ENCODE measurements around the gene HLF. TPM values are rescaled to one million over a fixed set of nuclear protein-coding genes. Genes with fewer than 3 reads are reported as not detected.

The HLF gene
- total and polyA plus RNA-seq, 2 experiments from 2014 or later: 0.28 TPM; not detected in 1

DNA sequence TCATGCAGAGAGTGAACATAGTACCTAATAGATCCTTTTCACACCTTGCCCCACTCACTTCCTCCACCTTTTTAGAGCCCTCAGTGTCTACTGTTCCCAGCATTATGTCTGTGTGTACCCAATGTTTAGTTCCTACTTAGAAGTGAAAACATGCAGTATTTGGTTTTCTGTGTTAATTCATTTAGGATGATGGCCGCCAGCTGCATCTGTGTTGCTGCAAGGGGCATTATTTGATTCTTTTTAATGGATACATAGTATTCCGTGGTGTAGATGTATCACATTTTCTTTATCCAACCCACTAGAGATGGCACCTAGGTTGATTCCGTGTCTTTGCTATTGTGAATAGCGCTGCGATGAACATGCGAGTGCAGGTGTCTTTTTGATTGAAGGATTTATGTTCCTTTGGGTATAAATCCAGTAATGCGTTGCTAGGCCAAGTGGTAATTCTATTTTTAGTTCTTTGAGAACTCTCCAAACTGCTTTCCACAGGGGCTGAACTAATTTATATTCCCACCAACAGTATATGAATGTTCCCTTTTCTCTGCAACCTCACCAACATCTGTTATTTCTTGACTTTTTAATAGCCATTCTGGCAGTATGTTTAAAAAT is 47.1 kb downstream of the HLF start:
- Histone ChIP-seq H3K4me2 (no peak overlapping the region), H4K20me1 (replicated peaks; ENCODE audit: insufficient read depth) (no peaks in the 10 kb centered on the region), H3K79me2 (replicated peaks; ENCODE audit: insufficient read depth) (no peaks in the 10 kb centered on the region), H3K27me3 (ENCODE audit: insufficient read depth) (no peaks in the 10 kb centered on the region), H3K9me2 (ENCODE audit: insufficient read depth) (no peaks in the 10 kb centered on the region; the same call in 1 of the 2 replicates), H3K4me3 (no peak overlapping the region), H2AFZ (no peak overlapping the region), H3F3A (replicated peaks; ENCODE audit: low read depth) (no peaks in the 10 kb centered on the region), H3K36me3 (ENCODE audit: insufficient read depth) (no peaks in the 10 kb centered on the region), H3K27ac (ENCODE audit: low read depth) (no peak overlapping the region), H3K4me1 (ENCODE audit: insufficient read depth) (no peaks in the 10 kb centered on the region)
- Mint-ChIP-seq H3K27ac (no peak overlapping the region), H3K36me3 (ENCODE audit: low read depth) (no peaks in the 10 kb centered on the region), H3K4me3 (no peak overlapping the region), H3K9me3 (no peaks in the 10 kb centered on the region; the same call in 1 of the 3 replicates), H3K27me3 (ENCODE audit: insufficient read depth, low read depth, poor library complexity) (peaks cover 2% of the 10 kb centered on the region), H3K4me1 (peaks cover 6% of the 10 kb centered on the region)
- no peak for TF ChIP-seq CTCF (conservative IDR thresholded peaks at IDR 0.05; ENCODE audit: low read depth in 2 of 2)
- TF ChIP-seq REST (IDR thresholded peaks at IDR 0.05; ENCODE audit: unreplicated experiment): no peak
- TF ChIP-seq ZNF331 (CRISPR knock-in tag; IDR thresholded peaks at IDR 0.05; ENCODE audit: low read depth): no peak
- TF ChIP-seq ZNF114 (CRISPR knock-in tag; IDR thresholded peaks at IDR 0.05): no peak
- TF ChIP-seq, protein P1, sequence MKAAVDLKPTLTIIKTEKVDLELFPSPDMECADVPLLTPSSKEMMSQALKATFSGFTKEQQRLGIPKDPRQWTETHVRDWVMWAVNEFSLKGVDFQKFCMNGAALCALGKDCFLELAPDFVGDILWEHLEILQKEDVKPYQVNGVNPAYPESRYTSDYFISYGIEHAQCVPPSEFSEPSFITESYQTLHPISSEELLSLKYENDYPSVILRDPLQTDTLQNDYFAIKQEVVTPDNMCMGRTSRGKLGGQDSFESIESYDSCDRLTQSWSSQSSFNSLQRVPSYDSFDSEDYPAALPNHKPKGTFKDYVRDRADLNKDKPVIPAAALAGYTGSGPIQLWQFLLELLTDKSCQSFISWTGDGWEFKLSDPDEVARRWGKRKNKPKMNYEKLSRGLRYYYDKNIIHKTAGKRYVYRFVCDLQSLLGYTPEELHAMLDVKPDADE (IDR thresholded peaks at IDR 0.05): no peak
- TF ChIP-seq NANOG (IDR thresholded peaks at IDR 0.05; ENCODE audit: borderline replicate concordance): no peak
- no peak for TF ChIP-seq EZH2 (IDR thresholded peaks at IDR 0.05; ENCODE audit: low read depth, unreplicated experiment)
- no peak for TF ChIP-seq STAT1 (IDR thresholded peaks at IDR 0.05; ENCODE audit: unreplicated experiment)
- TF ChIP-seq JUNB (IDR thresholded peaks at IDR 0.05; ENCODE audit: unreplicated experiment): no peak
- TF ChIP-seq, protein P2, sequence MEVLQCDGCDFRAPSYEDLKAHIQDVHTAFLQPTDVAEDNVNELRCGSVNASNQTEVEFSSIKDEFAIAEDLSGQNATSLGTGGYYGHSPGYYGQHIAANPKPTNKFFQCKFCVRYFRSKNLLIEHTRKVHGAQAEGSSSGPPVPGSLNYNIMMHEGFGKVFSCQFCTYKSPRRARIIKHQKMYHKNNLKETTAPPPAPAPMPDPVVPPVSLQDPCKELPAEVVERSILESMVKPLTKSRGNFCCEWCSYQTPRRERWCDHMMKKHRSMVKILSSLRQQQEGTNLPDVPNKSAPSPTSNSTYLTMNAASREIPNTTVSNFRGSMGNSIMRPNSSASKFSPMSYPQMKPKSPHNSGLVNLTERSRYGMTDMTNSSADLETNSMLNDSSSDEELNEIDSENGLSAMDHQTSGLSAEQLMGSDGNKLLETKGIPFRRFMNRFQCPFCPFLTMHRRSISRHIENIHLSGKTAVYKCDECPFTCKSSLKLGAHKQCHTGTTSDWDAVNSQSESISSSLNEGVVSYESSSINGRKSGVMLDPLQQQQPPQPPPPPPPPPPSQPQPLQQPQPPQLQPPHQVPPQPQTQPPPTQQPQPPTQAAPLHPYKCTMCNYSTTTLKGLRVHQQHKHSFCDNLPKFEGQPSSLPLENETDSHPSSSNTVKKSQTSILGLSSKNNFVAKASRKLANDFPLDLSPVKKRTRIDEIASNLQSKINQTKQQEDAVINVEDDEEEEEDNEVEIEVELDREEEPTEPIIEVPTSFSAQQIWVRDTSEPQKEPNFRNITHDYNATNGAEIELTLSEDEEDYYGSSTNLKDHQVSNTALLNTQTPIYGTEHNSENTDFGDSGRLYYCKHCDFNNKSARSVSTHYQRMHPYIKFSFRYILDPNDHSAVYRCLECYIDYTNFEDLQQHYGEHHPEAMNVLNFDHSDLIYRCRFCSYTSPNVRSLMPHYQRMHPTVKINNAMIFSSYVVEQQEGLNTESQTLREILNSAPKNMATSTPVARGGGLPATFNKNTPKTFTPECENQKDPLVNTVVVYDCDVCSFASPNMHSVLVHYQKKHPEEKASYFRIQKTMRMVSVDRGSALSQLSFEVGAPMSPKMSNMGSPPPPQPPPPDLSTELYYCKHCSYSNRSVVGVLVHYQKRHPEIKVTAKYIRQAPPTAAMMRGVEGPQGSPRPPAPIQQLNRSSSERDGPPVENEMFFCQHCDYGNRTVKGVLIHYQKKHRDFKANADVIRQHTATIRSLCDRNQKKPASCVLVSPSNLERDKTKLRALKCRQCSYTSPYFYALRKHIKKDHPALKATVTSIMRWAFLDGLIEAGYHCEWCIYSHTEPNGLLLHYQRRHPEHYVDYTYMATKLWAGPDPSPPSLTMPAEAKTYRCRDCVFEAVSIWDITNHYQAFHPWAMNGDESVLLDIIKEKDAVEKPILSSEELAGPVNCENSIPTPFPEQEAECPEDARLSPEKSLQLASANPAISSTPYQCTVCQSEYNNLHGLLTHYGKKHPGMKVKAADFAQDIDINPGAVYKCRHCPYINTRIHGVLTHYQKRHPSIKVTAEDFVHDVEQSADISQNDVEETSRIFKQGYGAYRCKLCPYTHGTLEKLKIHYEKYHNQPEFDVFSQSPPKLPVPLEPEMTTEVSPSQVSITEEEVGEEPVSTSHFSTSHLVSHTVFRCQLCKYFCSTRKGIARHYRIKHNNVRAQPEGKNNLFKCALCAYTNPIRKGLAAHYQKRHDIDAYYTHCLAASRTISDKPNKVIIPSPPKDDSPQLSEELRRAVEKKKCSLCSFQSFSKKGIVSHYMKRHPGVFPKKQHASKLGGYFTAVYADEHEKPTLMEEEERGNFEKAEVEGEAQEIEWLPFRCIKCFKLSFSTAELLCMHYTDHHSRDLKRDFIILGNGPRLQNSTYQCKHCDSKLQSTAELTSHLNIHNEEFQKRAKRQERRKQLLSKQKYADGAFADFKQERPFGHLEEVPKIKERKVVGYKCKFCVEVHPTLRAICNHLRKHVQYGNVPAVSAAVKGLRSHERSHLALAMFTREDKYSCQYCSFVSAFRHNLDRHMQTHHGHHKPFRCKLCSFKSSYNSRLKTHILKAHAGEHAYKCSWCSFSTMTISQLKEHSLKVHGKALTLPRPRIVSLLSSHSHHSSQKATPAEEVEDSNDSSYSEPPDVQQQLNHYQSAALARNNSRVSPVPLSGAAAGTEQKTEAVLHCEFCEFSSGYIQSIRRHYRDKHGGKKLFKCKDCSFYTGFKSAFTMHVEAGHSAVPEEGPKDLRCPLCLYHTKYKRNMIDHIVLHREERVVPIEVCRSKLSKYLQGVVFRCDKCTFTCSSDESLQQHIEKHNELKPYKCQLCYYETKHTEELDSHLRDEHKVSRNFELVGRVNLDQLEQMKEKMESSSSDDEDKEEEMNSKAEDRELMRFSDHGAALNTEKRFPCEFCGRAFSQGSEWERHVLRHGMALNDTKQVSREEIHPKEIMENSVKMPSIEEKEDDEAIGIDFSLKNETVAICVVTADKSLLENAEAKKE (CRISPR knock-in tag; IDR thresholded peaks at IDR 0.05): no peak
- TF ChIP-seq POLR2AphosphoS5 (IDR thresholded peaks at IDR 0.05; ENCODE audit: low read depth): no peak
- no peak for TF ChIP-seq EZH2phosphoT487 (IDR thresholded peaks at IDR 0.05; ENCODE audit: unreplicated experiment)
- no peak for TF ChIP-seq CREB1 (CRISPR knock-in tag; IDR thresholded peaks at IDR 0.05; ENCODE audit: low read depth)
- ATAC-seq (no peak), DNase-seq (ENCODE audit: low spot score) (no peak)

Measured in GM23338 (cell line).